C4-2B (cell line): Measurements from ENCODE around the gene CHST11.

Experiments
- H3K27ac ChIP-seq: fragments of 450-650 bp; 2 replicates; pipeline ENCODE4 v1.5.1; 2017
- ZFX ChIP-seq: fragments of 450-650 bp; IDR thresholded peaks from 2 replicates; pipeline ENCODE4 v1.6.1; 2017
- TF ChIP-seq, protein P1 (sequence below): fragments of 450-650 bp; conservative IDR thresholded peaks from 2 replicates; pipeline ENCODE4 v1.5.1; 2017; ENCODE audit warnings: mild to moderate bottlenecking

CHST11 gene

DNA sequence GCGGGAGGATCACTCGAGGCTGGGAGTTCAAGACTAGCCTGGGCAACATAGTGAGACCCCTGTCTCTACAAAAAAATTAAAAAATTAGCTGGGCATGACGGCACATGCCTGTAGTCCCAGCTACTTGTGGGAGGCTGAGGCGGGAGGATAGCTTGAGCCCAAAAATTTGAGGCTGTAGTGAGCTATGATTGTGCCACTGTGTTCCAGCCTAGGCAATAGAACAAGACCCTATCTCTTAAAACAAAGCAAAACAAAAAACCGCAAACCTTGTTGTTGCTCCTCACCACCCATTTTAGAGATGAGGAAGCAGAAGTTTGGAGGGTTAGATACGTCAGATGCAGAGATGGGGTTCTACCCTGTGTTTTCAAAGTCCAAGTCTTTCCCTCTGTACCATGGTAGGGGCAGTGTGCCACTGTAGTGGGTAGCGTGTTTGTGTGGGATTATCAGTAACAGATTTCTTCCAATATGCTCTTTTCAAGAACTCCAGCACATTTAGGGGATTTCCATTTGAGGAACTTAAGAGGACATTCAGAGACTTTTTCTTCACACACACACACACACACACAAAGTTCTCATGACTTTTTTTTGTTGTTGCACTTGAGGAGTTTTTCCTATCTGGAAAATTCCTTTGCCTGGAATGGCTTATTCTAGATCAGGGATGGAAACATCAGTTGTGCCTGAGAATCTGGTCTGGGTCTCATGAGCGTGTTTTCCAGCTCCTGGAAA, 186.5 kb downstream of the CHST11 start:
- H3K27ac ChIP-seq: no peak overlapping the region
- TF ChIP-seq, protein P1, sequence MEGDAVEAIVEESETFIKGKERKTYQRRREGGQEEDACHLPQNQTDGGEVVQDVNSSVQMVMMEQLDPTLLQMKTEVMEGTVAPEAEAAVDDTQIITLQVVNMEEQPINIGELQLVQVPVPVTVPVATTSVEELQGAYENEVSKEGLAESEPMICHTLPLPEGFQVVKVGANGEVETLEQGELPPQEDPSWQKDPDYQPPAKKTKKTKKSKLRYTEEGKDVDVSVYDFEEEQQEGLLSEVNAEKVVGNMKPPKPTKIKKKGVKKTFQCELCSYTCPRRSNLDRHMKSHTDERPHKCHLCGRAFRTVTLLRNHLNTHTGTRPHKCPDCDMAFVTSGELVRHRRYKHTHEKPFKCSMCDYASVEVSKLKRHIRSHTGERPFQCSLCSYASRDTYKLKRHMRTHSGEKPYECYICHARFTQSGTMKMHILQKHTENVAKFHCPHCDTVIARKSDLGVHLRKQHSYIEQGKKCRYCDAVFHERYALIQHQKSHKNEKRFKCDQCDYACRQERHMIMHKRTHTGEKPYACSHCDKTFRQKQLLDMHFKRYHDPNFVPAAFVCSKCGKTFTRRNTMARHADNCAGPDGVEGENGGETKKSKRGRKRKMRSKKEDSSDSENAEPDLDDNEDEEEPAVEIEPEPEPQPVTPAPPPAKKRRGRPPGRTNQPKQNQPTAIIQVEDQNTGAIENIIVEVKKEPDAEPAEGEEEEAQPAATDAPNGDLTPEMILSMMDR: no peak
- no peak for TF ChIP-seq ZFX

- TF ChIP-seq, protein P1: no peak
- TF ChIP-seq ZFX: no peak
- no peak overlapping the region for H3K27ac ChIP-seq
Measured at GRCh38 chr12:104643819-104644669, 187.3 kb downstream of the CHST11 start.

GRCh38 chr12:104648756-104649155, 192.0 kb downstream of the CHST11 start:
- no peak overlapping the region for H3K27ac ChIP-seq
- TF ChIP-seq, protein P1: no peak
- no peak for TF ChIP-seq ZFX

DNA sequence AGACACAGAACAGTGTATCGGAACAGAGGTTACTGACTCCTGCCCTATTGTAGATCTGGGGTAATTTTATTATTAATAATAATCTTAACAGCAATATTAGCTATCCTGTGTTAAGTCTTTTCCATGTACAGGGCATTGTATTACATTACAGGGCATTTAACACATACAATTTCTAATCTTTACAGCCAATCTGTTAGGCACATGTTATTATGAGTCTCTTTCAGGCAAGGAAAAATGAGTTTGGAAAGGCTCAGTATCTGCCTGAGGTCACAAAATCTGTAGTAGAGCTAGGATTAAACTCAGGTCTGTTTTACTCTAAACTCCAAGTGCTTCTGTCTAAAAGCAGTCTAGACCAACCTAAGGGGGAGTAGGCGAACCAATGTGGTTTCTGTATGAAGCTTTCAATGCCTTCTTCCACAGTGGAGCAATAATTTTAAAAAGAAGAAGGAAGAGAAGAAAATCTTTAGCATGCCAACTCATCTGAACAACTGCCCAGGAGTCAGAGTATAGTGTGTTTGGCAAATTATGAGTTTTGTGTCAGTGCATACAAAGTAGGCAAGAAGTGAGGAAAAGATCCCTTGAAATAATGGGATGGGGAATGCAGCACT, 192.6 kb downstream of the CHST11 start:
- no peak for TF ChIP-seq ZFX
- TF ChIP-seq, protein P1: no peak
- no peak overlapping the region for H3K27ac ChIP-seq

- TF ChIP-seq ZFX: no peak
Measured at GRCh38 chr12:104649921-104650320, 193.2 kb downstream of the CHST11 start.

DNA sequence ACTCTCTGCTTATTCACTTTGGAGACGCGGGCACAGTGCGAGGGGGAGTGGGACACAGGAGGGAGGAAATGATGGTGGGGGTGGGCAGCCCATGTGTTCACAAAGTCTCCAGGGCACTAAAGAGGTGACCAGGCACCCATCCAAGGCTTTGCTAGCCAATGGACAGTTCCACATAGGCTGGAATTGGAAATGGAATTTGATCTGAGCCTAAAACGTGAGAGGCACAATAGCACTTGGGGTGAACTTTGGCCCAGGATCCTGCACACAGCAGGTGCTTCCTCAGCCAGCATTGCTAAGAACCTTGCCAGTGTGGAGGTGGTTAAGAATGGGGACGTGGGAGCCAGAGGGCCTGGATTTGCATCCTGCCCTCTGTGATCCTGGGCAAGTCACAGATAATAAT, 193.8 kb downstream of the CHST11 start:
- TF ChIP-seq, protein P1: no peak
- no peak for TF ChIP-seq ZFX
- no peak overlapping the region for H3K27ac ChIP-seq

More at GRCh38 chr12:104649921-104650320, 193.2 kb downstream of the CHST11 start:
- H3K27ac ChIP-seq: no peak overlapping the region

DNA sequence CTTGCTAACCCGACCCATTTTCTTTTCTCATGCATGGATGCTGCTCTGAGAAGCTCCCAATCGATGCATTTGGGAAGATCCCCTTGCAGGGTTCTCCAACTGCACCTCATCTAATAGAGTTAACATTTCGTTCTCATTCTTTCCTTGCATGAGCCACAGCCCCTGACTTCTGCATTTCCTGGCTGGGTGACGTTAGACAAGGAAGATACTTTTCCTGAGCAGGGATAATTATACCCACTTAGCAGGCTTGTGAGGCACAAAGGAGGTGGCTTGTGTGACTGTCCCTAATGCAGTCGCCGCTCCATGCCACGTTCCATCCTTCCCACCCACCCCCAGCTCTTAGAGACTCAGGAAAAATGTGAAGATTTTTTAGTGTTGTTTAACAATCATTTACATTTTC, 195.1 kb downstream of the CHST11 start:
- no peak for TF ChIP-seq ZFX
- TF ChIP-seq, protein P1: no peak
- H3K27ac ChIP-seq: no peak overlapping the region
